ENCODE results near the gene AMH.

DNA sequence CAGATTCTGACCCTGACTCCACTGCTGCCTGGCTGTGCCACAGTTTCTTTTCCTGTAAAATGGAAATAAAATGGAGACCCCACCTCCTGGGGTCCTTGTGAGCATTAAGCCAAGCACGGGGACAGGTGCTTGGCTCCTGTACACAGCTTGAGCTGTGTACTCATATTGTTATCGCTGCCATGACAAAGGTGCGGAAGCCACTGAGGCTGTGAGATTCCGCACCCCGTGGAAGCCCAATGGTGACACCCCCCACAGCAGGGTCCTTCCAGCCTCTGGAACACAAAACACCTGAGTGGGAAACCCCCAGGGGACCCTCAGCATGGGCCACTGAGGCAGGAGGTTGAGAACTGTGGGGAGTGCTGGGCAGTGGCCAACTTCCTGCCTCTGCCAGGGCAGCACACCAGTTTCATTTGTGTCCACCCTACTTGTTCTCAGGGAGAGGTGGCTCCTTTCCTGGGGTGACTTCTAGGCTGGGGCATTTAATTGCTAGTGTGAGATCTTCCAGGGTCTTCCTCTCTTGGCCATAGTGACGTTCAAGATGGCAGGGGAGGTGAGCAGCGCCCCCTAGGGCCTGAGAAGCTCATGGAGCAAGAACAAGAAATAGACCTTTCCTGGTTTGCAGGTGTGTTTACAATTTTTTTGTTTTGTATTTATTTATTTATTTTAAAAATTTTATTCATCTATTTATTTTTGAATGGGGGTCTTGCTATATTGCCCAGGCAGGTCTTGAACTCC, 12.5 kb downstream of the AMH start:
- TF ChIP-seq, protein P1, sequence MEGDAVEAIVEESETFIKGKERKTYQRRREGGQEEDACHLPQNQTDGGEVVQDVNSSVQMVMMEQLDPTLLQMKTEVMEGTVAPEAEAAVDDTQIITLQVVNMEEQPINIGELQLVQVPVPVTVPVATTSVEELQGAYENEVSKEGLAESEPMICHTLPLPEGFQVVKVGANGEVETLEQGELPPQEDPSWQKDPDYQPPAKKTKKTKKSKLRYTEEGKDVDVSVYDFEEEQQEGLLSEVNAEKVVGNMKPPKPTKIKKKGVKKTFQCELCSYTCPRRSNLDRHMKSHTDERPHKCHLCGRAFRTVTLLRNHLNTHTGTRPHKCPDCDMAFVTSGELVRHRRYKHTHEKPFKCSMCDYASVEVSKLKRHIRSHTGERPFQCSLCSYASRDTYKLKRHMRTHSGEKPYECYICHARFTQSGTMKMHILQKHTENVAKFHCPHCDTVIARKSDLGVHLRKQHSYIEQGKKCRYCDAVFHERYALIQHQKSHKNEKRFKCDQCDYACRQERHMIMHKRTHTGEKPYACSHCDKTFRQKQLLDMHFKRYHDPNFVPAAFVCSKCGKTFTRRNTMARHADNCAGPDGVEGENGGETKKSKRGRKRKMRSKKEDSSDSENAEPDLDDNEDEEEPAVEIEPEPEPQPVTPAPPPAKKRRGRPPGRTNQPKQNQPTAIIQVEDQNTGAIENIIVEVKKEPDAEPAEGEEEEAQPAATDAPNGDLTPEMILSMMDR (IDR thresholded peaks at IDR 0.05), result peak; percentile 82
- TF ChIP-seq POLR2AphosphoS5 (IDR thresholded peaks at IDR 0.05; ENCODE audit: low read depth, low read length) (no peak), SIN3A (IDR thresholded peaks at IDR 0.05; ENCODE audit: borderline replicate concordance, insufficient read depth, low read depth, low read length) (no peak)
- TF ChIP-seq, protein P2, sequence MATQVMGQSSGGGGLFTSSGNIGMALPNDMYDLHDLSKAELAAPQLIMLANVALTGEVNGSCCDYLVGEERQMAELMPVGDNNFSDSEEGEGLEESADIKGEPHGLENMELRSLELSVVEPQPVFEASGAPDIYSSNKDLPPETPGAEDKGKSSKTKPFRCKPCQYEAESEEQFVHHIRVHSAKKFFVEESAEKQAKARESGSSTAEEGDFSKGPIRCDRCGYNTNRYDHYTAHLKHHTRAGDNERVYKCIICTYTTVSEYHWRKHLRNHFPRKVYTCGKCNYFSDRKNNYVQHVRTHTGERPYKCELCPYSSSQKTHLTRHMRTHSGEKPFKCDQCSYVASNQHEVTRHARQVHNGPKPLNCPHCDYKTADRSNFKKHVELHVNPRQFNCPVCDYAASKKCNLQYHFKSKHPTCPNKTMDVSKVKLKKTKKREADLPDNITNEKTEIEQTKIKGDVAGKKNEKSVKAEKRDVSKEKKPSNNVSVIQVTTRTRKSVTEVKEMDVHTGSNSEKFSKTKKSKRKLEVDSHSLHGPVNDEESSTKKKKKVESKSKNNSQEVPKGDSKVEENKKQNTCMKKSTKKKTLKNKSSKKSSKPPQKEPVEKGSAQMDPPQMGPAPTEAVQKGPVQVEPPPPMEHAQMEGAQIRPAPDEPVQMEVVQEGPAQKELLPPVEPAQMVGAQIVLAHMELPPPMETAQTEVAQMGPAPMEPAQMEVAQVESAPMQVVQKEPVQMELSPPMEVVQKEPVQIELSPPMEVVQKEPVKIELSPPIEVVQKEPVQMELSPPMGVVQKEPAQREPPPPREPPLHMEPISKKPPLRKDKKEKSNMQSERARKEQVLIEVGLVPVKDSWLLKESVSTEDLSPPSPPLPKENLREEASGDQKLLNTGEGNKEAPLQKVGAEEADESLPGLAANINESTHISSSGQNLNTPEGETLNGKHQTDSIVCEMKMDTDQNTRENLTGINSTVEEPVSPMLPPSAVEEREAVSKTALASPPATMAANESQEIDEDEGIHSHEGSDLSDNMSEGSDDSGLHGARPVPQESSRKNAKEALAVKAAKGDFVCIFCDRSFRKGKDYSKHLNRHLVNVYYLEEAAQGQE (IDR thresholded peaks at IDR 0.05; ENCODE audit: insufficient read depth in 1 of 2, low read depth in 2 of 2, low read length in 1 of 2), result no peak
